Muscle of arm (tissue), 12 donors: ENCODE measurements around the gene KLHL8. TPM values are rescaled to one million over a fixed set of nuclear protein-coding genes. Genes with fewer than 3 reads are reported as not detected.

Source experiments
- DNase-seq: peaks from one replicate; pipeline ENCODE4 v3.0.0-alpha.2; 2013
- polyA plus RNA-seq, 12 donors: library from polyadenylated mRNA; unstranded; fragments of 120-200 nt; gene quantifications; one replicate each; pipeline ENCODE4 v1.2.1, GENCODE V29; 2013; ENCODE audit not compliant: insufficient read length in 12 of 12

Gene KLHL8
- polyA plus RNA-seq, 12 donors: 11.2 to 15.5 (median 12.3) TPM; not detected in 1

DNA sequence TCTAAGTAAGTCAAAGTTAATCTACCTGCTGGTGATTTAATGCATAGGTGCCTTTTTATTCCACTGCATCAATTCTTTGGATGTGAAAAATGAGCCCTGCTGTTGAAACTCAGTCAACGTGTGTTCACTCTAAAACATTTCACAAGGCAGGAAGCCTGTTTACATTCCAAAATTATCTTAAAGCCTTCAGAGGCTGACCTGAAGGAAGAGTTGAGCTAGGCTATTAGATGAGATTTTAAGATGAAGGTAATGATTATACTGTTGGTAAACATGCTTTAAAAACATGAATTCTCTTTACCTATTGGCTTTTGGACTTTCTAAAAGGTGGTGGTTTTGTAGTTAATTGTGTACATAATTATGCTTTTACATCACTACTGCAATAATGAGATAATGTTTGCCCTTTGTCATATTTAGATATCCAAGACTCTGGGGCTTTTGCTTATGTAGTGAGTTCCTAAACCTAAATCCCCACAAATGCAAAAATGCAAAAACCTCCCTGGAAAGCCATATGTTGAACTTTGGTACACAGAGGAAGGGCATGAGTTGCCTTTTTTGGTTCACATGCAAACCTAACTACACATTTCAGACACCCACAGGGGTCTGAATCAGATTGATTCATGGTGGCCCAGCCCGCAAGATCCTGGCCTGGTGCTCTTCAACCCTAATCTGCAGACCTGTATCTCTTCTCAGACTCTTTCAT lies 92.3 kb downstream of the KLHL8 start:
- DNase-seq: no peak

DNA sequence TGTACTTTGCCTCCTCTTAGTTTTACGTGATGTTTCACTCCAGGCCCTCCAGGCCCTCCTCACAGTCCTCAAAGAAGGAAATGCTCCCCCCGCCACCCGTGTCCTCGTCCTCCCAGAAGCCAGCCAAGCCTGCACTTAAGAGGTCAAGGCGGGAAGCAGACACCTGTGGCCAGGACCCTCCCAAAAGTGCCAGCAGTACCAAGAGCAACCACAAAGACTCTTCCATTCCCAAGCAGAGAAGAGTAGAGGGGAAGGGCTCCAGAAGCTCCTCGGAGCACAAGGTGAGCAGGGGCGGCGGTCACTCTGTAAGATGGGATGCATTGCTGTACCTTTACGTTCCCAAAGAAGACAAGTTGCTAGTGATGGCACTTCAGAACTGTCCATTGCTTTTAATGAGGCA lies 94.4 kb downstream of the KLHL8 start:
- no peak for DNase-seq

DNA sequence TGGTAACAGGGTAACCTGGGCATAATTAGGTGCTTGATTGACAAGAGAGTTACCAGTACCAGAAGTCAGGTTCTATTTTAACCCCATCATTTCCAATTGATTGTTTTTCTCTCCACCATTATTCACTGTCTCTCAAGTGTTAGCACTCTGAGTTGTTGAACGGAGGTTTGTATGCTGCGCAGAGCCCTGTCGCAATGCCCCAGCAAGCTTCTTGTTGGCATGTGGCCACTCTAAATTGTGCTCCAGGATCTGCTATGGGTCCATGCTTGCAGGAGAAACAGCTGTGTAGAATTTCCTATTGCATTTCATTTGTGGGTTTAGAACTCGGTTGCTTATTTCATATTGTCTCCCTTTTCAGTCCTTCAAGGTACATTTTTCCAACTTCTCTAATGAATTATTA lies 98.2 kb downstream of the KLHL8 start:
- DNase-seq: no peak

DNA sequence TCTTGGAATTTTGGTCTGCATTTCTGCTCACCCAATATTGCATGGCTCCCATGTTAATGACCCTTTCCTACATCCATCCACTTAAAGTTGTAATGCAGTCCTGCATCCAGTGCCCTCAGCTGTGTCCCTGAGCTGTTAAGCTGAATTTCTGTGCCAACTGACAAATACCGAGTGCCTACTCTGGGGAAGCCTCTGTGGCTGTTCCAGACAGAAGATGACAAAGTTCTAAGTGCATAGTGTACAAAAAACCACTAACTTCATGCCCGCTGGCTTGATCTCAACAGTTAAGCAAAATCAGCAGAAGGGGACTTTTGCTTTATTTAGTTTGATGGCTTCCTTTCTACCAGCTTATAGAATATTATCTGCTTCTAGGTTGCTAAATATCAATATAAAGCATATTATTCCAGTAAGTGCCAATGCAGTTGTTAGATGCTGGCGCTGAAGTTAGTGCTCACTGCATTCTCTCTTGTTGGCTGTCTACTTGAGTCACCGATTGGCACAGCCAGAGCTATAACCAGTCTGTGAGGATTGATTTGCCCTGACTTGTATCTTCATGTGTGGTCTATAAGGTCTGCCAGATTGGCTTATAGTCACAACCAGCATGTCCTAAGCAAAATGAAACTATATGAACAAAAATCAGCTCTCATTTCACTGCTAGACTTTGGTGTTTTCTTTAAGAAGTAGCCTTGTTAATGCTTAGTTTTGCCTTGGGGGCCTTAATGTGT lies 98.9 kb downstream of the KLHL8 start:
- no peak for DNase-seq

DNA sequence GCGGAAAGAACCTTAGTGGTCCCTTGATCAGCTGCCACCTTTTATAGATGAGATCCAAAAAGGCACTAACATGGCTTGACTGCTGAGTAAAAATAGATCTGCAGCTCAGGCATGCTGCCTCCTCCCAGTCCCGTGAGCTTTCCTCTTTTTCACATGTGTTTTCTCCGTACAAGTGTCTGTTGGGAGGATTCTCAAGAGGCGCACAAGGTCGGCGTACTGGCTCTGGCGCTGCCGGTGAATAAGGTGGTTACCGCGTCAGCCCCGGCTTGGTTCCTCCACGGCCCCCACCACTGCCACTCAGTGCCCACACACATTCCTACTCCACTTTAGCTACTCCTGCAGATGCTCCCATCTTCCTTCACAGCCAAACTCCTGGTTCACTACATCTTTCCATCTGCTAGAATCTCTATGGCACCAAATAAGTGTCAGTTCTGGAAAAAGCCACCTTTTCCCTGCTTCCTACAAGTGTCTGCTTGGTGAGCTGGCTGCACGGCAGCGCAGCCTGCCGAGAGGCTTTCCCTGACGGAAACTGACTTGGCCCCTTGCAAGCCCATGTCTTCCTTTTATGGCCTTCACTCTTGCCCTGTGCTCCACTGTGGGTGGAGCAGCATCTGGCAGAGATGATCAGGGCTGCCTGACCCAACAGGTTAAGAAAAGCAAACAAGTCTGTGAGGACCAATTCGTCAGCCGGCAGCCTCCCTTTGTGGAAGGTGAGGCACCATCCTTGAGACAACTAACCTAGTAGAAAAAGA lies 99.8 kb downstream of the KLHL8 start:
- no peak for DNase-seq

DNA sequence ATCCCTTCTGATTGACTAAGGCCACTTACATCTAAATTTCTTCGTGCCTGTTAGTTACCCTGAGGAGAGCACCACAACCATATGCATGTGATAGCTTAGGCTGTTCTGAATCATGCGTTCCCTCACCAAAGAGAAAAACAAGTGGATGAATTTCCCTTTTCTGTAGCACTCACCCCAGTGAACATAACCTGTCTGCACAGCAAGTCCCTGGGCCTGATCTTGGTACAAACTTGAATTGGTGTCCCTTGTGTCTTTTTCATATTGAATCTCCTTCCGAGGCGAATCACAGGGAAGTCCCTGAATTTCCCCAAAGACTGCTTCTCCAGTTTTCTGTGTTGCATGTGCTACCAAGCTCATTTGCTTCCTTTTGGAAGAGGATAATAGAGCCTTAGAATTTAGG lies 100.4 kb downstream of the KLHL8 start:
- DNase-seq: no peak

GRCh38 chr4:87118826-87119225 lies 101.6 kb downstream of the KLHL8 start:
- no peak for DNase-seq

DNA sequence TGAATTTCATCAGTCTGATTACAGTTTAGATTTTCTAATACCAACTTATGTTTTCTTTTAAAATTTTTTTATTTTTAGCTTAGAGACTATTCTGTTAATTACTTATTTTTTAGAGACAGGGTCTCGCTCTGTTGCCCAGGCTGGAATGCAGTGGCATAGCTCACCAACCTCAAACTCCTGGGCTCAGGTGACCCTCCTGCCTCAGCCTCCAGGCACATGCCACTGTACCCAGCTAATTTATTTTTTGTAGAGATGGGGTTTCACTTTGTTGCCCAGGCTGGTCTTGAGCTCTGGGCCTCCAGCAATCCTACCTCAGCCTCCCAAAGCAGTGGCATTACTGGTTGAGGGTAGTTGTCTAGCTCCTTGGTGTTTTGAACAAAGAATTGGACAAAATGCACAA lies 102.0 kb downstream of the KLHL8 start:
- no peak for DNase-seq

DNA sequence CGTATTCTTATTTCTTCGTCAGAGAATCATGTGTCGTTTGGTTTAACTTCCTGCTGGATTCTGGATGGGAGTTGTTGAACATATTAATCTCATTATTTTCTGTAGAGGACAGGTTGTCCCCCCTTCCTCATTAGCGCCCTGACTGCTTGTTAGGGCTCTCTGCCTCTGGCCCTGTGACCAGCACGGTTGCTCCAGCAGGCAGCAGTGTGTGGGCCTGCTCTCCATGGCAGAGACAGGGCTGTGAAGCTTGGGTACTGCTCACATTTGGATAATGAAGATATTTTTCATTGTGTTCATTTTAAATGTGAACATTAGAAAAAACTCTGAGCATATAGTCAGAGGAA lies 102.7 kb downstream of the KLHL8 start:
- DNase-seq: no peak

GRCh38 chr4:87117051-87117731 lies 103.2 kb downstream of the KLHL8 start:
- DNase-seq: no peak

DNA sequence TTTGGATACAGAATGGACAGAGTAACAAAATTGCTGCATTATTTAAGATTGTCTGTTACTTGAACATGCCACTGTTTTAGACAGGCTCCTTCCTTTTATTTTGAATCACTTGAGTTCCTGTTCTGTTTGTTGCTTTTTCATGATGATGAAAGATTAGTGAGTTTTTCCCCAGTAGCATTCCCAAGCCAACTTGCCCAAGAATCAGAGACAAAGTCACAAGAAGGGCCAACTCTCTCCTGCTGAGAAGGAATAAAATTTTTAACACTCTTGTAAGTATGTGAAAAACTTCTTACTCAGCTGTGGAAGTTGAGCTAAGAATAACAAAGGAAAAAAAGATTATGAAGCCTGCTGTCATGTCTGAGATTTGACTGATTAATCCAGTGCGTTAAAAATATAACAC lies 104.2 kb downstream of the KLHL8 start:
- no peak for DNase-seq

DNA sequence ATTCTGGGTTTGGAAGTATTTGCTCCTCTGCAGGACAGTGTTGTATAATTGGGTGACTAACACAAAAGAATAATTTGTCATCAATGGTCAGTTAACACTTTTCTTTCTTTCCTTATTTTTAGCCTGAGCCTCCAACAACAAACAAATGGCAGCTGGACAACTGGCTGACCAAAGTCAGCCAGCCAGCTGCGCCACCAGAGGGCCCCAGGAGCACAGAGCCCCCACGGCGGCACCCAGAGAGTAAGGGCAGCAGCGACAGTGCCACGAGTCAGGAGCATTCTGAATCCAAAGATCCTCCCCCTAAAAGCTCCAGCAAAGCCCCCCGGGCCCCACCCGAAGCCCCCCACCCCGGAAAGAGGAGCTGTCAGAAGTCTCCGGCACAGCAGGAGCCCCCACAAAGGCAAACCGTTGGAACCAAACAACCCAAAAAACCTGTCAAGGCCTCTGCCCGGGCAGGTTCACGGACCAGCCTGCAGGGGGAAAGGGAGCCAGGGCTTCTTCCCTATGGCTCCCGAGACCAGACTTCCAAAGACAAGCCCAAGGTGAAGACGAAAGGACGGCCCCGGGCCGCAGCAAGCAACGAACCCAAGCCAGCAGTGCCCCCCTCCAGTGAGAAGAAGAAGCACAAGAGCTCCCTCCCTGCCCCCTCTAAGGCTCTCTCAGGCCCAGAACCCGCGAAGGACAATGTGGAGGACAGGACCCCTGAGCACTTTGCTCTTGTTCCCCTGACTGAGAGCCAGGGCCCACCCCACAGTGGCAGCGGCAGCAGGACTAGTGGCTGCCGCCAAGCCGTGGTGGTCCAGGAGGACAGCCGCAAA lies 106.0 kb downstream of the KLHL8 start:
- DNase-seq: no peak

GRCh38 chr4:87112063-87112462 lies 108.4 kb downstream of the KLHL8 start:
- no peak for DNase-seq

Other genes with a start within 250 kb of the KLHL8 start
- gene HSD17B13, start 102.3 kb upstream of the KLHL8 start, polyA plus RNA-seq: under 1 TPM in 9 of 12 donors, not detected in 3; 0.20 to 0.50 (median 0.36) TPM
- 10 to 100 TPM in 11 of 12 donors, not detected in 1; 18.9 to 90.6 (median 24.6) TPM for gene HSD17B11, start 170.6 kb upstream of the KLHL8 start, polyA plus RNA-seq
- gene NUDT9, start 202.0 kb upstream of the KLHL8 start, polyA plus RNA-seq: 10 to 100 TPM in 11 of 12 donors, not detected in 1; 26.5 to 52.3 (median 31.7) TPM